Measurements from ENCODE around the gene NELL1. TPM values are rescaled to one million over a fixed set of nuclear protein-coding genes. Genes with fewer than 3 reads are reported as not detected.

NELL1 gene
- total RNA-seq, 6 donors from 2014 or later, result 0.26 TPM; not detected in 5

GRCh38 chr11:21385669-21386440 lies 716.5 kb downstream of the NELL1 start:
- ATAC-seq (ENCODE audit: low FRiP score in 2 of 2) (no peak), DNase-seq (no peak)
- no peaks in the 10 kb centered on the region for H3K4me1 ChIP-seq
- no peaks in the 10 kb centered on the region for H3K27me3 ChIP-seq
- no peak for TF ChIP-seq CTCF (IDR thresholded peaks at IDR 0.05)
- no peak for TF ChIP-seq POLR2AphosphoS5 (IDR thresholded peaks at IDR 0.05)
- no peak for TF ChIP-seq POLR2A (IDR thresholded peaks at IDR 0.05)
- TF ChIP-seq EP300 (IDR thresholded peaks at IDR 0.05), result no peak
- H3K27ac ChIP-seq, result no peak overlapping the region
- no peaks in the 10 kb centered on the region for H3K9me3 ChIP-seq
- 73 to 79% methylated on average over 4 of the region's 4 CpGs for WGBS, 2 donors
- H3K36me3 ChIP-seq, result no peaks in the 10 kb centered on the region
- no peak overlapping the region for H3K4me3 ChIP-seq

GRCh38 chr11:21390430-21390829 lies 721.0 kb downstream of the NELL1 start:
- 85 to 97% methylated on average over 5 of the region's 5 CpGs for WGBS, 2 donors

GRCh38 chr11:21396342-21397008 lies 727.1 kb downstream of the NELL1 start:
- ATAC-seq (ENCODE audit: low FRiP score in 2 of 2), result no peak
- Histone ChIP-seq H3K36me3 (no peaks in the 10 kb centered on the region), H3K4me3 (no peak overlapping the region), H3K27me3 (no peaks in the 10 kb centered on the region), H3K4me1 (no peaks in the 10 kb centered on the region), H3K27ac (no peak overlapping the region), H3K9me3 (no peaks in the 10 kb centered on the region)
- TF ChIP-seq POLR2A (IDR thresholded peaks at IDR 0.05) (no peak), EP300 (IDR thresholded peaks at IDR 0.05) (no peak), CTCF (IDR thresholded peaks at IDR 0.05) (no peak), POLR2AphosphoS5 (IDR thresholded peaks at IDR 0.05) (no peak)
- 36 to 38% methylated on average over 5 of the region's 5 CpGs for WGBS, 2 donors
- no peak for DNase-seq

More at GRCh38 chr11:21390430-21390829, 721.0 kb downstream of the NELL1 start:
- no peak for TF ChIP-seq EP300 (IDR thresholded peaks at IDR 0.05)
- TF ChIP-seq POLR2AphosphoS5 (IDR thresholded peaks at IDR 0.05), result no peak
- no peak for TF ChIP-seq POLR2A (IDR thresholded peaks at IDR 0.05)
- TF ChIP-seq CTCF (IDR thresholded peaks at IDR 0.05), result no peak
- no peak for ATAC-seq (ENCODE audit: low FRiP score in 2 of 2)
- Histone ChIP-seq H3K27me3 (no peaks in the 10 kb centered on the region), H3K4me3 (no peak overlapping the region), H3K36me3 (no peaks in the 10 kb centered on the region), H3K4me1 (no peaks in the 10 kb centered on the region), H3K27ac (no peak overlapping the region), H3K9me3 (no peaks in the 10 kb centered on the region)
- no peak for DNase-seq

- H3K27ac ChIP-seq, result no peak overlapping the region
- no peak for TF ChIP-seq EP300 (IDR thresholded peaks at IDR 0.05)
- TF ChIP-seq POLR2A (IDR thresholded peaks at IDR 0.05), result no peak
- TF ChIP-seq POLR2AphosphoS5 (IDR thresholded peaks at IDR 0.05), result no peak
- TF ChIP-seq CTCF (IDR thresholded peaks at IDR 0.05), result no peak
- DNase-seq (no peak), ATAC-seq (ENCODE audit: low FRiP score in 2 of 2) (no peak)
- H3K36me3 ChIP-seq, result no peaks in the 10 kb centered on the region
- H3K4me3 ChIP-seq, result no peak overlapping the region
- no peaks in the 10 kb centered on the region for H3K27me3 ChIP-seq
- WGBS, 2 donors, result 81 to 86% methylated on average over 3 of the region's 3 CpGs
- H3K9me3 ChIP-seq, result no peaks in the 10 kb centered on the region
- H3K4me1 ChIP-seq, result no peaks in the 10 kb centered on the region
These were observed 728.8 kb downstream of the NELL1 start for GRCh38 chr11:21398195-21398594.

Measured in upper lobe of left lung (tissue), 6 donors.